GM10266 (cell line): Measurements from ENCODE around the gene FOXC1.

ENCODE experiments used
- DNase-seq: peaks from one replicate; pipeline ENCODE4 v3.0.0; 2012; ENCODE audit errors: extremely low spot score
- CTCF ChIP-seq: IDR thresholded peaks from 2 replicates; pipeline ENCODE4 v1.5.1; 2012; ENCODE audit warnings: mild to moderate bottlenecking, low read depth; ENCODE audit not compliant: control insufficient read depth, insufficient read depth; ENCODE audit errors: missing control alignments

Gene FOXC1

GRCh38 chr6:1609041-1609647, 571 bp upstream of the FOXC1 start:
- DNase-seq = peak; percentile 43
- TF ChIP-seq CTCF = no peak

GRCh38 chr6:1610497-1611321, 994 bp downstream of the FOXC1 start:
- peak; percentile 64 for DNase-seq
- no peak for TF ChIP-seq CTCF

GRCh38 chr6:1611322-1611571, 1.5 kb downstream of the FOXC1 start:
- TF ChIP-seq CTCF = peak; percentile 38
- peak; percentile 78 for DNase-seq

- no peak for TF ChIP-seq CTCF
- DNase-seq = peak; percentile 58
Measured at GRCh38 chr6:1611572-1612298, 2.0 kb downstream of the FOXC1 start.

GRCh38 chr6:1612299-1612973, 2.7 kb downstream of the FOXC1 start:
- no peak for TF ChIP-seq CTCF
- peak; percentile 35 for DNase-seq

- DNase-seq = no peak
- no peak for TF ChIP-seq CTCF
Measured at GRCh38 chr6:1612974-1613306, 3.2 kb downstream of the FOXC1 start.

- no peak for DNase-seq
- TF ChIP-seq CTCF = no peak
Measured at GRCh38 chr6:1613346-1613687, 3.6 kb downstream of the FOXC1 start.
